H1 (cell line): ENCODE measurements around the gene GINS2. TPM values are rescaled to one million over a fixed set of nuclear protein-coding genes. Genes with fewer than 3 reads are reported as not detected.

Experiments used
- CTCF ChIA-PET: fragments of 300-600 bp; sonication (Branson Sonifier 250); formaldehyde crosslinking; loops from one replicate; lab custom pipeline; 2021; ENCODE audit not compliant: partially characterized antibody; lab: Charles Lee
- POLR2A ChIA-PET: fragments of 300-600 bp; sonication (Branson Sonifier 250); formaldehyde crosslinking; loops from one replicate; lab custom pipeline; 2021; ENCODE audit warnings: inconsistent platforms; ENCODE audit not compliant: partially characterized antibody; lab: Charles Lee
- DNase-seq, 2 experiments: peaks; one replicate each; pipeline versions ENCODE4 v3.0.0 to v3.0.0-alpha.2; 2010 to 2022; ENCODE audit warnings: low spot score in 2 of 2, low read depth in 1 of 2, mixed read lengths in 1 of 2
- FAIRE-seq: peaks from 2 replicates; lab custom pipeline; 2011; peaks lifted over from hg19 to GRCh38; lab: Jason Lieb, UNC
- H2AFZ ChIP-seq: 2 replicates; pipeline ENCODE4 v1.8.1; 2012; ENCODE audit warnings: low read length, inconsistent platforms
- H2AK5ac ChIP-seq: 2 replicates; pipeline ENCODE4 v1.6.1; 2013; ENCODE audit warnings: low read depth, low read length
- H2BK120ac ChIP-seq: replicated peaks from 2 replicates; pipeline ENCODE3; 2013; ENCODE audit warnings: low read depth, low read length, inconsistent platforms
- H2BK12ac ChIP-seq: 2 replicates; pipeline ENCODE4 v1.6.1; 2013; ENCODE audit warnings: low read depth, low read length
- H2BK15ac ChIP-seq: 2 replicates; pipeline ENCODE4 v1.6.1; 2013; ENCODE audit warnings: low read length
- H2BK20ac ChIP-seq: 2 replicates; pipeline ENCODE4 v1.6.1; 2013; ENCODE audit warnings: low read length
- H2BK5ac ChIP-seq: 2 replicates; pipeline ENCODE4 v1.6.1; 2013; ENCODE audit warnings: low read depth, low read length
- H3K14ac ChIP-seq: 2 replicates; pipeline ENCODE4 v1.6.1; 2013; ENCODE audit warnings: inconsistent platforms; ENCODE audit not compliant: insufficient read length
- H3K18ac ChIP-seq: 2 replicates; pipeline ENCODE4 v1.6.1; 2013; ENCODE audit warnings: low read length; ENCODE audit errors: extremely low read depth
- H3K23ac ChIP-seq: 2 replicates; pipeline ENCODE4 v1.6.1; 2013; ENCODE audit warnings: inconsistent platforms; ENCODE audit not compliant: insufficient read length
- H3K23me2 ChIP-seq: 2 replicates; pipeline ENCODE4 v1.6.1; 2013; ENCODE audit warnings: low read depth, low read length
- H3K27ac ChIP-seq: 2 replicates; pipeline ENCODE4 v1.6.1; 2011; ENCODE audit warnings: low read depth, low read length, inconsistent platforms
- H3K27me3 ChIP-seq, 4 experiments: replicated peaks in 1 of 4; 1 replicate in 1 of 4; 2 replicates in 3 of 4; pipeline versions ENCODE4 v1.6.1 to v1.8.1; 2011 to 2013; ENCODE audit warnings: low read length in 3 of 4, mild to moderate bottlenecking in 3 of 4, inconsistent platforms in 2 of 4, mixed read lengths in 2 of 4, moderate library complexity in 1 of 4; ENCODE audit not compliant: control insufficient read depth in 3 of 4, insufficient read depth in 3 of 4; ENCODE audit errors: extremely low read depth in 1 of 4
- H3K36me3 ChIP-seq, 4 experiments: 2 replicates each; pipeline versions ENCODE4 v1.6.1 to v1.8.1; 2011 to 2013; ENCODE audit warnings: mild to moderate bottlenecking in 4 of 4, low read length in 3 of 4, moderate library complexity in 2 of 4, control low read depth in 1 of 4, inconsistent platforms in 1 of 4; ENCODE audit not compliant: insufficient read depth in 4 of 4, control insufficient read depth in 2 of 4
- H3K4ac ChIP-seq: replicated peaks from 2 replicates; pipeline ENCODE3; 2013; ENCODE audit warnings: low read length, low read depth, mixed read lengths, inconsistent platforms; ENCODE audit not compliant: insufficient read length
- H3K4me1 ChIP-seq, 4 experiments: replicated peaks in 1 of 4; 1 replicate in 1 of 4; 2 replicates in 3 of 4; pipeline versions ENCODE4 v1.6.1 to v1.8.1; 2011 to 2013; ENCODE audit warnings: low read length in 3 of 4, inconsistent platforms in 2 of 4, mixed read lengths in 1 of 4; ENCODE audit not compliant: insufficient read depth in 4 of 4, control insufficient read depth in 3 of 4
- H3K4me2 ChIP-seq, 2 experiments: 2 replicates each; pipeline versions ENCODE4 v1.6.1 to v1.8.1; 2011 to 2013; ENCODE audit warnings: low read depth in 2 of 2, low read length in 2 of 2, control low read depth in 1 of 2, inconsistent platforms in 1 of 2, mild to moderate bottlenecking in 1 of 2; ENCODE audit not compliant: insufficient read depth in 1 of 2
- H3K4me3 ChIP-seq, 4 experiments: fragments of 200-600, 300-600 bp in 1 of 4; sonication (generic), shearing (Covaris generic), sonication (Bioruptor Twin) in 1 of 4; 2 replicates each; pipeline versions ENCODE4 v1.5.1 to v1.8.1; 2011 to 2016; ENCODE audit warnings: low read length in 4 of 4, low read depth in 3 of 4, control low read depth in 2 of 4, inconsistent platforms in 2 of 4, mild to moderate bottlenecking in 2 of 4, mixed read lengths in 1 of 4, moderate library complexity in 1 of 4; ENCODE audit not compliant: insufficient read depth in 2 of 4; ENCODE audit errors: extremely low read depth in 1 of 4
- H3K56ac ChIP-seq: replicated peaks from 2 replicates; pipeline ENCODE3; 2013; ENCODE audit warnings: low read depth, mild to moderate bottlenecking, mixed read lengths, low read length, inconsistent platforms; ENCODE audit not compliant: insufficient read length
- H3K79me1 ChIP-seq: 2 replicates; pipeline ENCODE4 v1.6.1; 2013; ENCODE audit warnings: low read depth, low read length, control low read depth
- H3K79me2 ChIP-seq, 2 experiments: 2 replicates each; pipeline versions ENCODE4 v1.6.1 to v1.8.1; 2012 to 2013; ENCODE audit warnings: low read length in 2 of 2, mild to moderate bottlenecking in 2 of 2, inconsistent platforms in 1 of 2; ENCODE audit not compliant: insufficient read depth in 2 of 2, control insufficient read depth in 1 of 2
- H3K9ac ChIP-seq, 4 experiments: replicated peaks in 1 of 4; 1 replicate in 1 of 4; 2 replicates in 3 of 4; pipeline versions ENCODE4 v1.6.1 to v1.8.1; 2011 to 2013; ENCODE audit warnings: low read depth in 3 of 4, low read length in 3 of 4, control low read depth in 2 of 4, mild to moderate bottlenecking in 2 of 4, moderate library complexity in 2 of 4, inconsistent platforms in 1 of 4; ENCODE audit errors: extremely low read depth in 1 of 4
- H3K9me3 ChIP-seq, 2 experiments: 2 replicates each; pipeline versions ENCODE4 v1.6.1 to v1.8.1; 2012 to 2013; ENCODE audit warnings: mild to moderate bottlenecking in 2 of 2, moderate library complexity in 2 of 2, control low read depth in 1 of 2, inconsistent platforms in 1 of 2, low read depth in 1 of 2, low read length in 1 of 2, mixed read lengths in 1 of 2; ENCODE audit not compliant: insufficient read depth in 2 of 2
- H4K20me1 ChIP-seq, 2 experiments: replicated peaks in 1 of 2; 2 replicates each; pipeline versions ENCODE3 to v1.8.1; 2011 to 2013; ENCODE audit warnings: inconsistent platforms in 2 of 2, low read length in 2 of 2, mild to moderate bottlenecking in 1 of 2; ENCODE audit not compliant: insufficient read depth in 2 of 2, control insufficient read depth in 1 of 2
- H4K5ac ChIP-seq: 2 replicates; pipeline ENCODE4 v1.6.1; 2013; ENCODE audit warnings: low read length, low read depth, mixed read lengths, inconsistent platforms; ENCODE audit not compliant: insufficient read length
- H4K8ac ChIP-seq: 2 replicates; pipeline ENCODE4 v1.8.0; 2013; ENCODE audit warnings: mild to moderate bottlenecking, moderate library complexity, low read length, inconsistent platforms; ENCODE audit not compliant: insufficient read depth; ENCODE audit errors: extremely low read depth
- H4K91ac ChIP-seq: replicated peaks from 2 replicates; pipeline ENCODE3; 2013; ENCODE audit warnings: low read length, mixed read lengths, inconsistent platforms; ENCODE audit not compliant: insufficient read length
- ATF3 ChIP-seq: IDR thresholded peaks from 2 replicates; pipeline ENCODE4 v1.6.1; 2011; ENCODE audit warnings: low read depth, mild to moderate bottlenecking, low read length; ENCODE audit not compliant: insufficient read depth
- CBX5 ChIP-seq: fragments of 300-800, 300-1000 bp; sonication (generic); IDR thresholded peaks from 2 replicates; pipeline ENCODE4 v1.7.1; 2016; ENCODE audit warnings: antibody characterized with exemption, low read length, low read depth
- CHD2 ChIP-seq: IDR thresholded peaks from 2 replicates; pipeline ENCODE4 v1.6.1; 2012; ENCODE audit warnings: low read length, improper control_type of control experiment
- CTBP2 ChIP-seq: IDR thresholded peaks from 2 replicates; pipeline ENCODE4 v1.7.0; 2011; ENCODE audit warnings: borderline replicate concordance, mild to moderate bottlenecking, moderate library complexity, mixed read lengths, low read length; ENCODE audit not compliant: insufficient read depth, insufficient read length
- GABPA ChIP-seq: IDR thresholded peaks from 2 replicates; pipeline ENCODE4 v1.6.1; 2011; ENCODE audit warnings: mild to moderate bottlenecking, low read length, moderate library complexity, borderline replicate concordance; ENCODE audit not compliant: insufficient read depth
- HDAC6 ChIP-seq: IDR thresholded peaks from one replicate; pipeline ENCODE4 v1.7.1; 2012; ENCODE audit warnings: low read depth, mild to moderate bottlenecking, inconsistent platforms, low read length, moderate library complexity
- MAX ChIP-seq: IDR thresholded peaks from 2 replicates; pipeline ENCODE4 v1.6.1; 2012; ENCODE audit warnings: inconsistent platforms
- RAD21 ChIP-seq, 2 experiments: IDR thresholded peaks in 1 of 2; conservative IDR thresholded peaks in 1 of 2; 2 replicates each; pipeline ENCODE4 v1.6.1; 2011; ENCODE audit warnings: low read depth in 2 of 2, low read length in 2 of 2, improper control_type of control experiment in 1 of 2, inconsistent platforms in 1 of 2, mild to moderate bottlenecking in 1 of 2, moderate library complexity in 1 of 2
- RNF2 ChIP-seq: fragments of 200-900, 300-1000 bp; sonication (generic); IDR thresholded peaks from 2 replicates; pipeline ENCODE4 v1.7.1; 2016; ENCODE audit warnings: borderline replicate concordance, low read depth, mild to moderate bottlenecking, antibody characterized with exemption, low read length; ENCODE audit not compliant: poor library complexity, severe bottlenecking; ENCODE audit errors: missing control alignments
- SIX5 ChIP-seq: IDR thresholded peaks from 2 replicates; pipeline ENCODE4 v1.6.1; 2011; ENCODE audit warnings: mild to moderate bottlenecking, low read depth, low read length
- SP1 ChIP-seq: IDR thresholded peaks from 2 replicates; pipeline ENCODE4 v1.6.1; 2011; ENCODE audit warnings: low read depth, low read length
- ZNF274 ChIP-seq: IDR thresholded peaks from 2 replicates; pipeline ENCODE4 v1.7.0; 2012; ENCODE audit warnings: low read length, borderline replicate concordance; ENCODE audit errors: extremely low read depth
- WGBS, 2 experiments: shearing (Covaris generic) in 1 of 2; methylation state at CpG; one replicate each; pipeline versions ENCODE4 v1.1.6 to v1.1.7; 2013 to 2015; ENCODE audit warnings: low lambda C conversion rate in 2 of 2, mixed read lengths in 2 of 2, inconsistent platforms in 1 of 2, low coverage in 1 of 2, missing lambda C conversion rate in 1 of 2; ENCODE audit not compliant: insufficient replicate concordance in 2 of 2, insufficient coverage in 1 of 2, insufficient read length in 1 of 2; ENCODE audit errors: extremely low coverage in 1 of 2, missing lambda C conversion rate in 1 of 2; 5-methylcytosine and 5-hydroxymethylcytosine counted together
- polyA plus RNA-seq, 7 experiments: library from polyadenylated mRNA; depleted of rRNA in 3 of 7; stranded (reverse) in 5 of 7; unstranded in 2 of 7; fragments of >200 nt in 5 of 7; fragments of 200-250 nt in 2 of 7; gene quantifications; 1 replicate in 5 of 7; 2 replicates in 1 of 7; 4 replicates in 1 of 7; pipeline versions ENCODE4 v1.2.1 to v1.2.3, GENCODE V29; 2011 to 2013; ENCODE audit warnings: missing spikeins in 2 of 7, mixed read lengths in 2 of 7
- total RNA-seq: library from RNA; stranded (reverse); fragmentation: NEBNext Ultra II Directional; extraction: Animal tissue kit (Norgen Biotek cat#: 25700); gene quantifications from 2 replicates; pipeline ENCODE4 v1.2.1, GENCODE V29; 2021

GINS2 gene
- total and polyA plus RNA-seq, 2 of the 8 experiments (the other 6 are each of a cell fraction or from before 2014, with no cell fraction given) = 29.4 to 59.1 TPM

- ChIA-PET CTCF (interaction anchor here (0.8 to 37.0 kb wide), 7 partner anchors 10 to 44 kb away, joined by 3 to 620 read pairs (median 7); no protein-coding TSS in a partner anchor), POLR2A (interaction anchor here (1.5 to 2.0 kb wide), 3 partner anchors 13 to 18 kb away, joined by 3 to 7 read pairs (median 4); no protein-coding TSS in a partner anchor)
- TF ChIP-seq CTBP2 (no peak), GABPA (no peak), SP1 (no peak), ZNF274 (no peak), RAD21 (IDR thresholded peaks at IDR 0.05 in 1 of 2, conservative IDR thresholded peaks at IDR 0.05 in 1 of 2; ENCODE audit: low read depth in 2 of 2, low read length in 2 of 2) (no peak), MAX (no peak), CBX5 (no peak), SIX5 (no peak), RNF2 (no peak), HDAC6 (no peak), ATF3 (no peak), CHD2 (no peak)
Observed at GRCh38 chr16:85704011-85704410, 15.3 kb upstream of the GINS2 start.

More at GRCh38 chr16:85704011-85704410, 15.3 kb upstream of the GINS2 start:
- Histone ChIP-seq H2BK20ac (no peak overlapping the region), H3K14ac (no peak overlapping the region), H3K23me2 (0 out of 2 replicates have a peak, but pooled peaks cover 1% of the 10 kb centered on the region), H2AFZ (no peak overlapping the region), H2BK5ac (no peak overlapping the region), H3K4me3 (no peak overlapping the region), H3K4me2 (no peak overlapping the region), H3K4ac (no peak overlapping the region), H3K23ac (no peak overlapping the region), H3K4me1 (peaks cover 0 to 3% (median 1%) of the 10 kb centered on the region in 4 experiments; a peak in 2 of 7 replicates), H3K27me3 (no peaks in the 10 kb centered on the region), H3K9ac (no peak overlapping the region), H2BK12ac (no peak overlapping the region), H3K9me3 (no peaks in the 10 kb centered on the region), H4K91ac (no peak overlapping the region), H3K18ac (no peak overlapping the region), H2AK5ac (no peak overlapping the region), H3K27ac (no peak overlapping the region), H3K56ac (no peak overlapping the region), H2BK15ac (no peak overlapping the region), H4K8ac (no peak overlapping the region), H3K36me3 (no peaks in the 10 kb centered on the region), H4K20me1 (peaks cover 0 to 2% of the 10 kb centered on the region in 2 experiments), H2BK120ac (no peak overlapping the region), H4K5ac (no peak overlapping the region), H3K79me1 (no peaks in the 10 kb centered on the region), H3K79me2 (no peaks in the 10 kb centered on the region)
- DNase-seq = no peak
- 87% methylated on average over 10 of the region's 11 CpGs; no CpG with 5 or more reads in 1 of the 2 experiments for WGBS, 2 experiments
- FAIRE-seq = no peak
